ENCODE data around the gene TMA7.
"Not testable (repeated sequence)": the region's sequence is repeated elsewhere in the genome, so short reads cannot be mapped to it uniquely, and the experiment has no call there.

Gene TMA7

DNA sequence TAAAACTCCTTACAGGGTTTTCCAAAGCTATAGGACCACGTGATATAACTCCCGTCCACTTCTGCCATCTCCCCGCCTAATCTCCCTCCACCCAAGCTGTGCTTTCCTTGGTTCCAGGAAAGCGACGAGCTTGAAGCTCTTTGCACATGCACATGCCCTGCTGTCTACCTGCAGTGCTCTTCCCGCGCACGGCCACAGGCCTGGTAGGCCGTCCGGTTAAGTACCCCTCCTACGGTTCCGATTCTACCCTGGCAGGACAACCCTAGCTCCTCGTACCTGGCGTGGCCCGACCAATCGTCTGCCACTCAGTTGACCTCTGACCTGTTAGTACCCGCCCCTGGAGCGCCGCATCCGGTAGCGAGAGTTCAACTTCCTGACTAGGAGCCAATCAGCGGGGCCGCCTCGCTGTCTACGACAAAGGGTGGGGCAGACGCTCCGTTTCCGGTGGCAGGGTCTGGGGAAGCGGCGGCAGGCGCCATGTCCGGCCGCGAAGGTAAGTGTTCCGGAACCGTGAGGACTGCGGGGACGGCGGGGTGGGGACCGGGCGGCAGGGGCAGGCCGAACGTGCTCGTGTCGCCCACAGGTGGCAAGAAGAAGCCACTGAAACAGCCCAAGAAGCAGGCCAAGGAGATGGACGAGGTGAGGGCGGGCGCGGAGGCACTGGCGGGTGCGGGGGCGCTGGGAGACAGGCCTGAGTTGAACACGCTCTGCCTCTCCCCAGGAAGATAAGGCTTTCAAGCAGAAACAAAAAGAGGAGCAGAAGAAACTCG lies at the start of gene TMA7, which contains the start of gene CCDC51:
Gene TMA7 (plus strand): TSS at position 438 of the 770 bp plus-strand sequence. CDS start 40 bp downstream, at position 478.
Gene CCDC51 (minus strand): TSS at position 300 of the 770 bp plus-strand sequence. CDS start 4,991 bp downstream, outside the sequence.
- DNase-seq (ENCODE audit: low spot score) = peak; percentile 98

DNA sequence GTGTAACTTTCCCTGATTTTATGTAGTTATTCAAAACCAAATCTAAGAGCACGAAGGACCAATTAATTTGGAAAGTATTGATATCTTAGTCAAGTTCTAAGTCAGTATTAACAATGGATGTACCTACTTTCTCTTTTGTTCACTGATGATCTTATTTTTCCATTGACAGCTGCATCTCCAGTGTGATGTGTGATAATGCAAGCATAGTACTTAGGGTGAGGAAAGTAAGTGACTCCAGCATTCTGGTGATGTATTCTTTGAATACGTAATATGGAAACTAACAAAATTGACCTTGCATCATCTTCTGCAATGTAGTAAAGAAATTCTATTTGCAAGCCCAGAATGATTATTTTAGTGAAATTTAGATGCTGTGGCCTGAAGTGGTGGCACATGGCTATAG lies 45.7 kb upstream of the TMA7 start:
- DNase-seq (ENCODE audit: low spot score) = no peak

DNA sequence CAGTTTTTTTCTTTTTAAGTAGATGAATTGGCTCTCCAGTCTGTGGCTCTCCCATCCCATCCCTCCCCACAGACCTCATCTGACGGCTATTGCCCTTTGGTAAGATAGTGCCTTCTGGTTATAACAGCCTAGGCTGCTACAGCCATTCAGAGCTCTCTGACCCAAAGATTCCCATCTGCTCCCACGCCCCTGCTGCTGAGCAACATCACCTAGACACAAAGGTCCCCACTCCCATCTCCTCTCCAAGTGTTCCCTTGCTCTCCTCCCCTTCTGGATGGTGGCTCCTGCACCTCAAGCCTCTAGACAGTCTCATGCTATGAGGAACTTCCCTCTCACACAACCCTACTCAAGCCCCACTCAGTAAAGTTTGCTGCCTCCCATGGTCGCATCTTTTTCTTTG lies 44.3 kb upstream of the TMA7 start:
- DNase-seq (ENCODE audit: low spot score) = no peak

DNA sequence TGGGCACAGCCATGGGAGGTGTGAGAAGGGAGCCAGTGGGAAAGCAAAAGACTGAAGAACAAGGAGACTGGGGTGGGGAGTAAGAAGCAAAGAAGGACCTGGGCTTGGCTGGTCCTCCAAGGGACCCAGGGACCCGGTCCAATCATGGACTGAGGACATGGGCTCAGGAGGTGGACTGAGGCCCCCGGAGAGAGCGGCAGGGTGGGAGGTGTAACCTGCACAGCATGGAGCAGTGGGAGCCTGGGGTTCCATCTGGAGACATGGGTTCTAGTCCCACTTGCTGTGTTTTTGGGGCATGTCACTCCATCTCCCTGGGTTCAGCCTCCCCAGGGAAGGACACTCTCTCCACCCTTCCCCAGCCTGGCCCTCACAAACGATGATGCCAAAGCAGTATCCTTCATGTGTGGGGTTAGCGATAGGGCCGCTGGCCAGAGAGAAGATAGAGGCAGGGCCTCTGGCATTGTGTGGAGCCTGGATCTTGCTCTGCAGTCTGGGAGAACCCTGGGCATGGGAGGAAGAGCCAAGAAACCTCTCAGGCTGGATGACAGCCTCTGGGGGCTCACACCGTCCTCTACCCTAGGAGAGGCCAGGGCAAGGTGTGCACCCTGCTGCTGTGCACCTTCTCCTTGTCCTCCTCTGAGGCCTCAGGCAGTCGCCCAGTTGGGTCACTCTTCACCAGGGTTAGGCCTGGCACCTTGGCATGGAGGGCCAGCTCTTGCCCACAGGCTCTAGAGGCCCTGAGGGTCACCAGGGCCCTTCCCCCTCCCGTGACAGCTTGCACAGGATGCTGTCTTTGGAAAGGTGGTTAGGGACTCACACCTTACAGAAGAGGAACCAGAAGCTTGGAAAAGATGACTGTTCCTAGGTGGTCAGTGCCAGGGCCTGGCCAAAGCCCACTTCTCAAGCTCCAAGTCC lies 42.0 kb upstream of the TMA7 start:
- no peak for DNase-seq (ENCODE audit: low spot score)

DNA sequence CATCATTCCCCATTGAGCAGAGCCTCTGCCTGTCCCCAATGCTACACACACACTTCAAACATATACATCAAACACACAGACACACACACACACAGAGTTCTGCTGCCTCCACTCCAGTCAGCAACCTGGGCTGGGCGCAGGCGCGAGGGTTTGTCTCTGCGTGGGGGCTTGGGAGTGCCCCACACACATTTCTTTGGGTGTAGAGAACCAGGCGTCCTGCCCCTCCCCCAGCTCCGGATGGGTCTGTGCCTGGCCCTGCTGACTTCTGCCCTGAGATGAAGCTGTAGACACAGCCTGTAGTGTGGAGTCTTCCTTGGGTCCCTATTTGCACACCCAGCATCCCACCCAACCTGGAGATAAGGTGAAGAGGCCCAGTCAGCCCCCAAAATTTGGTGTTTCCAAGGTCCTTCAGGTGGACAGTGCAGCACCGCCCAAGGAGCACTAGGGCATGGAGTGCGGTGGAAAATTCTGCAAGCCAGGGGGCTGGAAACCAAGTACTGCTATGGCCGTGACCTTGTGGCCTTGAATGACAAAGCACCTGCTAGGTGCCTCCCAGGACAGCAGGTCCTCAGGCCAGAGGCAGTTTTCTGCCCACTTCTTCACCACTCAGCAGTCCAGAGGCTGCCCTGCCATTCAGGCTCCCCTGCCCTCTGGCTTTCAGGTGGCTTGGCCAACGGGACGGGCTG lies 41.2 kb upstream of the TMA7 start:
- DNase-seq (ENCODE audit: low spot score) = no peak

DNA sequence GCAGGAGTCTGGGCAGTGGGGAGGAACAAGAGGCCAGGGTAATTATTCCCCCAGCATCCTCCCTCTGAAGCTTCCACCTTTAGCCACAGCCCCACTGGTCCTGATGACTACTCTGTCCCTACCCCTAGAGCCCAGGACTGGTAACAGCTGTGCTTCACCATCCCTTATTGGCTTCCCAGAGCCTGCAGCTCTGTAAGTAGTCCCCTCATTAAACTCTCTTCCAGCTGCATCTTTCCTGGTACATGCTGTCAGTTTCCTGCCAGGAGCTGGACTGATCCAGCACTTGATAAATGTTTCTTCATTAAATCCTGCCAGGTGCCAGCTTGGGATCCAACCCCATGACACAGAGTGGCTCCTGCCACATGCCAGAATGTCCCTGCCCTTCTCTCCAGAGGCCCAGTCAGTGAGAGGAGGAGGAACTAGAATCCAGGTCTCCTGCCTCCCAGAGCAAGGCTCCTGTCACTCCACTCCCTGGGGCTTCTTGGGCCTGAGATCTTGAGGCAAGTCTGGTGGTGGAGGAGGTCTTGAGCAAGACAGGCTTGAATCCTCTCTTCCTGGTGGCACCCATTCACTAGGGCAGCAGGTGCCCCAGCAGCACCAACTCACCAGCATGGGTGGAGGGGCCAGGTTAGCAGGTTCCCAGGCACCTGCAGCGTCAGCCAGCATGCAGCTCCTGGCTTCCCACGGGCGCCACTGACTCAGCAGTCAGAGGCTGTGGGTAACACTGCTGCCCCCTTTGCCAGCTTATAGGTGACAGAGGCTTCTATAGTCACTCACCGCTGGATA lies 40.5 kb upstream of the TMA7 start:
- no peak for DNase-seq (ENCODE audit: low spot score)

DNA sequence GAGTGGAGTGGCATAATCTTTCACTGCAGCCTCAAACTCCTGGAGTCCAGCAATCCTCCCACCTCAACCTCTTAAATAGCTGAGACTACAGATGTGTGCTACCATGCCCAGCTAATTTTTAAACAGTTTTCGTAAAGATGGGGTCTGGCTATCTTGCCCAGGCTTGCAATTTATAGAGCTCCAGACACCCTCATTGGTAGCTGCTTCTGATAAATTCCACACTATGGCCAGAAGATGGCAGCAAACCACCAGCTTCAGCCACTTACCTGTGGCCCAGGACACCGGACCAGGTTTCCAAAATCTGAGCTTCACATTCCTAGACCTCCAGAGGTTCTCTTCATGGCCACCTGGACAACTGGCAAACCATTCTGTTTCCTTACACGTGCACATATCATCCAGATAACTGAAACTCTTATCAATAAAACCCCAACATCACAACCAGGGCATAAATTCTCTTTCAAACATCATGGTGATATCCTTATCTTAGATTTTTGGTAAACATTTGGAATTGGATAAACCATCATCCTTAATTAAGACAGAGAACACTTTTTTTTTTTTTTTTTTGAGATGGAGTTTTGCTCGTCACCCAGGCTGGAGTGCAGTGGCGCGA lies 39.1 kb upstream of the TMA7 start:
- peak; percentile 62 for DNase-seq (ENCODE audit: low spot score)

DNA sequence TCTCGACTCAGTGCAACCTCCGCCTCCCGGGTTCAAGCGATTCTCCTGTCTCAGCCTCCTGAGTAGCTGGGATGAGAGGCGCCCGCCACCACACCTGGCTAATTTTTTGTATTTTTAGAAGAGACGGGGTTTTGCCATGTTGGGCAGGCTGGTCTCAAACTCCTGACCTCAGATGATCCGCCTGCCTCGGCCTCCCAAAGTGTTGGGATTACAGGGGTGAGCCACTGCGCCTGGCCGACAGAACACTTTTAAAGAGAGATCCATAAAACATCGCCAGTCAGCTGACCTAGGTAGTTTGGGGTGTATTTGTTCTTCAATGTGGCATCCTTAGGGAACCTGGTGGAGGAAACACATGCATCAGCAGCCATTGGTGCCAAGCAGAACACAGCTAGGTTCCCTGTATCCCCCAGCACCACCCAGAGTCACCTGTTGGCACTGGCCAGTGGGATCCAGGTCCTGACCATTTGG lies 38.6 kb upstream of the TMA7 start:
- not testable (repeated sequence) for DNase-seq (ENCODE audit: low spot score)

DNA sequence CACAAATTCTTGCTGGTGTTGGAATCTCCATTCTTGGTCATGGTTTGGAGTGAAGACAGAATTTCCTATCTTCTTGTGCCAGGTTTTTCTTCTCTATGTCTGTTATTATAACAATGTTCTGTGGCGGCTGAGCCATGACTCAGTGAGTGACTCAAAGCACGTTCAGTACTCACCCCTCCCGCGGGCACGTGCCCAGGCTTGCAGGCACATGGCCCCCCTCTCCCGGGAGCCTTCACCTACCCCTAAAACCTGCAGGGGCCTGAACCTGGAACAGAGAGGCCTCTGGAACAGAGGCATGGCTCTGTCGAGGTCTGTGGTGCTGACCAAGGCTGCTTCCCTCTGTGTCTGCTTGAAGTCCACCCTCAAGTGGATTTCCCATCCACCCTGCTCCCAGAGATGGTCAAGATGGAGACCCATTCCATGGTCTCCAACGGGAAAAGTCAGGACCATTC lies 37.8 kb upstream of the TMA7 start:
- peak; percentile 63 for DNase-seq (ENCODE audit: low spot score)

DNA sequence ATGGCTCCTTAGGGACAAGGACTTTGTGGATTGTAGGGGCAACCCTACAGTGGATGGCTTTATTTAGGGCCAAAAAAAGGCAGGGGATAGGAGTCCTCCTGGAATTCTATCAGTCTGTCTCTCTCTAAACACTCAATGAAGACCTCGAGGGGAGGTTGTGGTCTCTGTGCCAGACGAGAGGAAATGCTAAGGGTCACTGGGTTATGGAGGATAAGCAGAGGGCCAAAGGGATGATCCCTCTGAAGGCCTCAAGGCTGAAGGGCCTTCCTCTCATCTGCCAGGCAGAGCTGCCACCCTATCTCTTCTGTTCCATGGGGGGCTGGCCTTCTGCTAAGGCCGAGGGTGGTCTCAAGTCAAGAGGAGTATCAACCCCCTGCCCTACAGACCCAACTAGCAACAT lies 37.1 kb upstream of the TMA7 start:
- no peak for DNase-seq (ENCODE audit: low spot score)

DNA sequence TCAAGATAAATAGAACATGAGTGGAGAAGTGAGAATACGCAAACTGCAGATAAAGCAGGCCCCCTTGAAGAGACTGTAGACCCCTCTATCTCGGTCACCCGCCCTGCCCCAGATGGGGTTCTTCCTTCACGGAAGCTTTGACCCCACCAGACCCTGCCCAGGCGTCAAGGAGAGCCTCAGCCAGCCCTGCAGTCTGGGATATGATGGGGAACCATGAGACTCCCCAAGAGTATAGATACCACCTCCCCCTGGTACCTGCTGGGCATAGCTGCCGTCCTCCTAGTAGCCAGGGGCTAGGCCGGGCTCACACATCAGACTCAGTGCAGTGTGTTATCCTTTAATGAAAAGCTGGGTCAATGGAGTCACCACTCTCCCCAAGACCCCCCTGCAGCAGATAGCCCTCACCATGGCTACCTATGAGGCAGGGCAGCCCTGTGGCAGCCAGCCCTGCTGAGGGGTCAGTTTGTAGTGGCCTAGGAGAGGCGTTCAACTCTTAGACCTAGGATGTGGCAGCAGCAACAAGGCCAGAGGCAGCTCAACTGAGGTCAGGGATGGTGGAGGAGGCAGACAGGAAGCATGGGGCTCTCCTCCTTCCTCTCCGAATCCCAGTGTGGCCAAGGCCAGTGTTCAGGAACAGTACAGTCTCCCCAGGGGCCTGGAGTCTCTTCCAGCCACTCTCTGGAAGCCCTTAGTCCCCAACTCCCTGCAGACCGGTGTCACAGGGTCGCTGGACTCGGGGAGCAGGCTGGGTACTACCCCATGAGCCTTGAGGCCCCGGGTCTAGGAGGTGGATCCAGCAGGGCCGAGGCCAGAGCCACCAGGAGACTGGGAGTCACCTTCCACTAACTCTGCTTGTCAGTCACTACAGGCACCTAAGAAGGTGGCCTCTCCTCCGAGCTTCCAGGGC lies 36.3 kb upstream of the TMA7 start:
- DNase-seq (ENCODE audit: low spot score) = no peak

DNA sequence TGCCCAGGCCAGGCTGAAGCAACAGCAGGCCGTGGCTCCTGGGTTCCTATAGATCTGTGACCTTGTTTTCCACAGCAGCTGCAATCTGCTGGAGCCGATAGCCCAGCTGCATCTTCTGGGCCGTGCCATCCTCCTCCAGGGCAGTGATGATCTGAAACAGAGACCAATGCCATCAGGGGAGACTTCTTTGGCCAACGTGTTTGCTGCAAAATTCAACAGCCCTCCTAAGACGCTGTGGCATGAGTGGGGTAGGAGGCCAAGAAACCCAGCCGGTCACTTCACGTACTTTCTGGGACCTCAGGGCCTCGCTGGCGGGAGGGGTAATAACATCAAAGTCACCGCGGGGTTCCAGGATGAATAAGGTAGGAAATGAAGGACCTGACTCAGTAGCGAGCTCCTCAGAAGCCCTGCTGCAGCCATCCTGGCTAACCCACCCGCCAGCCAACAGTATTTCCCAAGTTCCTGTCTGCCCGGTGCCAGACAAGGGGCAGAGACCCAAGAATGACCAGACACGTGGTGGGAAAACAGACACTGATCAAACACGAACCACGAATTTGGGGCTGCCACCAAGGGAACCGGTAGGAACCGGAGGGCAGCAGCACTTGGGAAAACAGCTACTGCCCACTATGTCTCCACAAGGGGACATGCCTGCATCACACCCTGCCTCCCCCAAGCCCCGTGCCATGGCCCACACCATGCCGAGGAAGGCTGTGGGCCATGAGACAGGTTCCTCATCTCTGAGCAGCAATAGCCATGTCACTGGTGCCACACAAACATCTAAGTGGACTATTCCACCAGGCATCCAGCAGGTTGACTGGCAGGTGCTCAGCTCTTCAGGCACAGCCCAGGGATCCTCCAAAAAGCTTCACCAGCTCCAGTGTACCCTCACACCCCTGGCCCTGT lies 35.4 kb upstream of the TMA7 start:
- DNase-seq (ENCODE audit: low spot score) = no peak

DNA sequence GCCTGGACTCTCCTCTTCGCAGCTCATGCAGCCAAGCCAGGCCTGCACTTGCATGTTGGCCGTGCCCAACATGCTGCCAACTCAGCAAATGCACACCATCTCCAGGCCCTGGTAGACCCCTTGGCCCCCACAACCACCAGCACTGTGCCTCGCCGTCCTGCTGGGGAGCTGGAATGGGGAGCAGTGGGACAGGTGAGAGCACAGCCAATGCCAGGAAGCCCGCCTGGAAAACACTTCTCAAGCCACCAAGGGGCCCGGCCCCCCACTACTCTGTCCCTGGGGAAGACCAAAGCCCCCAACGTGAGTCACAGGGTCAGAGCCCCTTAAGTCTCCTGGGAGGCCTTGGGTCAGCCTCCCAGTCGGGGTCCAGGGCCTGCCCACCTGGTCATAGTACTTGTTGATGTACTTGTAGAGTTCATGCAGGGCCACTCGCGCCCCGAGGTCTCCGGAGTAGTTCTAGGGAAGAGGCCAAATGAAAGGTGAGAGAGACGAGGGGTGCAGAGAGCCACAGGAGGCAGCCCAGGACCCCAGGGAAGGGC lies 34.6 kb upstream of the TMA7 start:
- peak; percentile 55 for DNase-seq (ENCODE audit: low spot score)

DNA sequence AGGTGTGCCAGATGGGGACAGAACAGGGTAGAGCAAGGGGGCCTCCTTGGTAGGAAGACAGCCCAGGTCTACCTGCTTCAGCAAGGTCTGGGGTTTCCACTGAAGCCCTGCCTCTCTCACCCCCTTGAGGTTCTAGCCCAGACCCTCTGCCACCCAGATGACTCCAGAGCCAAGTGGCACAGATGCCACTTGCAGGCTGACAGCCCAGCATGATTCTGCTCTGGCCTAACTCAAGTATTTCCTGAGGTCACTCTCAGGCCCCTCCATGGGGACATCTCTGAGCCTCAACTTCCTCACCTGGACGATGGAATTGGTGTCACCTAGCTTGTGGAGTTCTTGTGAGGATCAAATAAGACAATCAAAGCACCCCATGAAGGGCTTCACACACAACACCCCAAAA lies 34.1 kb upstream of the TMA7 start:
- no peak for DNase-seq (ENCODE audit: low spot score)

DNA sequence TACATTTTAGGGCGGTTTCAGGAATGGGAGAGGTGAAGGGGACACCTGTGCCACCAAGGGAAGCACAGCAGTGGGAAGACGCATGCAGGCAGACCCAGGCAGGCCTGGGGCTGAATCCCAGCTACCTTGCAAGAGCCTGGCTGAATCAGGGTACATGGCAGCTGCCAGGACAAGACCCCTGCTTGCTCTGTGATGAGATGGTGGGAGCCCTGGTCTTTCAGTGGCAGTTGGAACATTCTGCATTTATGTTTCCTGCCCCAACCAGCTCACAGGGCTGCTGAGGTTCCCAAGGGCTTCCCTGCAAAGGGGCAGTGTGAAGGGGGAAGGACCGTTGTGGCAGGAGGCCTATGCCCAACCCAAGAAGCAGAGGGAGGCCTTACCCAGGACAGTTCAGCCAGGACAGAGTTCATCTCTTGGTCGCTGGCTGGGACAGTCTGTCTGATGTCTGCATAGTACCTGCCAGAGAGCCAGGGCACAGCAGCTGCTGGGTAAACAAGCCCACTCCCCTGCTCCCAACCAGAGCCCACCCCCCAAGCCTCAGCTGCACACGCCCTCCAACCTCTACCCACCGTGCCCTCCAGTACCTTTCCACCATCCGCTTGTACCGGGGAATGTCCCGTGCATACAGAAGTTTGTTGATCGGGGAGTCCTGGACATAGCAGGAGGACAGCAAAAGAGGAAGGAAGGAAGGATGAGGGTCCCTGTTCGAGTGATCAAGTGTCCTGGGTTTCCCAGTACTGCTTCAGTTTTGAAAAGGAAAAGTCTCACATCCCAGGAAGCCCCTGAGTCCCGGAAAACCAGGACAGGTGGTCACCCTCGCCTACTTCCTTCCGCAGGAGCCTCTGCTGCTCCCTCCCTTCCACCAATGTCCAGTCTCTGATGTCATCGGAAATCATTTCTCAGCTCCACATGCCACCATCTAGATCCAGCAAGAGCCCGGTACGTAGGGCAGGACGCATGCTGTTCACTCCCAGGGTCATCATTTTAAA lies 33.3 kb upstream of the TMA7 start:
- peak; percentile 42 for DNase-seq (ENCODE audit: low spot score)

DNA sequence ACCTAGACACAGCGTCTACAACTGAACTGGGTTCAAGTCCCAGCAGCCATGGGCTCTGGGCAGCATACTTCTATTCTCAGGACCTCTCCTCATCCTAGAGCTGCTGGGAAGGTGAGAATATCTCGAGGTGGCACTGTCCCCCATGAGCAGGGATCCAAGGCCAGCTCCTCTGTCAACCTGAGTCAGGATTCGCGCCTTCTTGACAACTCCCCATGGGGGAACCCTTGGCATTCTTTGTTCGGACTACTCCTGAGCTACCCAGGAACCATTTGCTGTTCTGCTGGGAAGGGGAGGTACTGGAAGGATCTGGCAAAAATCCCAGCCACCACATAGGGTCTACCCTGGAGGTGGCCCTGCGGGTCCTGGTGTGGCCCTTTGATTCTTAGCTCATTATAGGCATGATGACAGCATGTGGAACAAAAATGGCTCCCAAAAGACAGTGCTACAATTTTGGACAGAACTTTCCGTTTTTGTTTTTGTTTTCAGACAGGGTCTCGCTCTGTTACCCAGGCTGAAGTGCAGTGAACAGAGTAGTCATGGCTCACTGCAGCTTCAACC lies 32.4 kb upstream of the TMA7 start:
- no peak for DNase-seq (ENCODE audit: low spot score)

DNA sequence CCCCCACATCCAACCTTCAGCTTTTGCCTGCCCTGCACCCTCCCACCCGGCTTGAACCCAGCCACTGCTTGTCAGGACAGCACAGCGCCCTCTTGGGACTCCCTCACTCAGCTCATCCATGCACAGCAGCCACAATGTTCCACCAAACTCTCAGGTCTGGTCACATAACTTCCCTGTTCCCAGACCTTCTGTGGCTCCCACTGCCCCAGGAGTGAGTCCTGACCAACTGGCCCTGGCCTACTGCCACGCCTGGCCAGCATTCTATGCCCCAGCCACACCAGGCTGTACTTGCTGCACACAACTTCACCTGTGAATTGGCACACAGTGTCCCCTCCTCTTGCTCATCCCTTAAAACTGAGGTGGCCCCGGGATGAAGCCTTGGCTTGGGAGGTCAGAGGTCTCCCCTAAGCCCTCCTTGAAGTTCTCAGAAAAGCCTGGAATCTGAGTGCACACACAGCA lies 31.2 kb upstream of the TMA7 start:
- DNase-seq (ENCODE audit: low spot score) = peak; percentile 53

All from left forelimb (tissue), 1 donor.